BJ (cell line): ENCODE results near the gene ZNF579. TPM values are rescaled to one million over a fixed set of nuclear protein-coding genes. Genes with fewer than 3 reads are reported as not detected.

ENCODE experiments used
- CTCF ChIA-PET: fragments of 350-600 bp; formaldehyde crosslinking; extraction: SDS; loops from one replicate; lab custom pipeline; 2021; ENCODE audit warnings: antibody characterized with exemption, inconsistent platforms; lab: Yijun Ruan, JAX
- POLR2A ChIA-PET: fragments of 300-600 bp; sonication (Branson Sonifier 250); formaldehyde crosslinking; extraction: SDS; loops from one replicate; lab custom pipeline; 2021; ENCODE audit warnings: antibody characterized with exemption; lab: Charles Lee
- DNase-seq: peaks from one replicate; pipeline ENCODE4 v3.0.0-alpha.2; 2011; ENCODE audit warnings: low read depth
- H3K27me3 ChIP-seq: 2 replicates; pipeline ENCODE4 v1.6.0; 2011; ENCODE audit warnings: low read length; ENCODE audit not compliant: control insufficient read depth, insufficient read depth
- H3K36me3 ChIP-seq: 2 replicates; pipeline ENCODE4 v1.5.1; 2011; ENCODE audit warnings: low read length; ENCODE audit not compliant: control insufficient read depth, insufficient read depth
- H3K4me3 ChIP-seq: 2 replicates; pipeline ENCODE4 v1.5.1; 2011; ENCODE audit warnings: low read depth, mild to moderate bottlenecking, control low read depth, low read length
- CTCF ChIP-seq: IDR thresholded peaks from 2 replicates; pipeline ENCODE4 v1.5.1; 2011; ENCODE audit warnings: low read depth, mild to moderate bottlenecking, control low read depth, inconsistent platforms, low read length, moderate library complexity; ENCODE audit not compliant: insufficient read depth
- polyA plus RNA-seq: library from polyadenylated mRNA; depleted of rRNA; stranded (reverse); fragments of >200 nt; gene quantifications from 2 replicates; pipeline ENCODE4 v1.2.3, GENCODE V29; 2011

ZNF579 gene
- polyA plus RNA-seq, 1 experiment: 2.6 TPM

- POLR2A ChIA-PET: no interaction called here
- Histone ChIP-seq H3K27me3 (peaks cover 6% of the 10 kb centered on the region; the same call in 1 of the 2 replicates), H3K36me3 (no peaks in the 10 kb centered on the region), H3K4me3 (no peak overlapping the region)
- TF ChIP-seq CTCF: no peak
- DNase-seq: no peak
- CTCF ChIA-PET: interaction anchor here (1.0 kb wide), 1 partner anchor 15 kb away, joined by 3 read pairs; no protein-coding TSS in a partner anchor
These were observed 17.4 kb downstream of the ZNF579 start for GRCh38 chr19:55563261-55563690.

- H3K4me3 ChIP-seq: no peak overlapping the region
- DNase-seq: no peak
- no peaks in the 10 kb centered on the region for H3K36me3 ChIP-seq
- peaks cover 5% of the 10 kb centered on the region; the same call in 1 of the 2 replicates for H3K27me3 ChIP-seq
- no peak for TF ChIP-seq CTCF
- POLR2A ChIA-PET: no interaction called here
- CTCF ChIA-PET: interaction anchor here (0.7 kb wide), 1 partner anchor 14 kb away, joined by 3 read pairs; no protein-coding TSS in a partner anchor
These were observed 21.0 kb downstream of the ZNF579 start for GRCh38 chr19:55559684-55560083.

GRCh38 chr19:55554741-55555152 lies 25.9 kb downstream of the ZNF579 start:
- Histone ChIP-seq H3K4me3 (no peak overlapping the region), H3K36me3 (no peaks in the 10 kb centered on the region), H3K27me3 (no peaks in the 10 kb centered on the region)
- DNase-seq: no peak
- POLR2A ChIA-PET: no interaction called here
- CTCF ChIA-PET: no interaction called here
- TF ChIP-seq CTCF: no peak

GRCh38 chr19:55554302-55554701 lies 26.3 kb downstream of the ZNF579 start:
- ChIA-PET POLR2A (no interaction called here), CTCF (interaction anchor here (0.9 kb wide), 1 partner anchor 34 kb away, joined by 3 read pairs; no protein-coding TSS in a partner anchor)
- no peaks in the 10 kb centered on the region for H3K27me3 ChIP-seq
- no peak for TF ChIP-seq CTCF
- no peak overlapping the region for H3K4me3 ChIP-seq
- no peaks in the 10 kb centered on the region for H3K36me3 ChIP-seq
- DNase-seq: no peak

- TF ChIP-seq CTCF: no peak
- POLR2A ChIA-PET: no interaction called here
- no peaks in the 10 kb centered on the region for H3K36me3 ChIP-seq
- H3K4me3 ChIP-seq: no peak overlapping the region
- no peaks in the 10 kb centered on the region for H3K27me3 ChIP-seq
- CTCF ChIA-PET: interaction anchor here (0.5 to 1.5 kb wide), 4 partner anchors 23 to 587 kb away, joined by 3 read pairs; no protein-coding TSS in a partner anchor
- DNase-seq: no peak
These were observed 27.1 kb downstream of the ZNF579 start for GRCh38 chr19:55553217-55554182.
